Natural killer cell (primary cell): ENCODE results near the gene EIF4E1B. TPM values are rescaled to one million over a fixed set of nuclear protein-coding genes. Genes with fewer than 3 reads are reported as not detected.

Experiments used
- ATAC-seq, 3 donors: fragments of 150-1000 bp in 2 of 3; fragments of 200-7000 bp in 1 of 3; cut with Tn5 transposase; 1 replicate in 1 of 3; 2 replicates in 2 of 3; pipeline ENCODE4 v1.10.0; 2021; ENCODE audit warnings: mild to moderate bottlenecking in 2 of 3, moderate library complexity in 2 of 3
- DNase-seq, 2 donors: peaks; one replicate each; pipeline versions ENCODE4 v3.0.0 to v3.0.0-alpha.2; 2013 to 2021; ENCODE audit warnings: mixed read lengths in 1 of 2
- H3K27ac ChIP-seq: one replicate; pipeline ENCODE4 v1.5.1; 2013; ENCODE audit warnings: mild to moderate bottlenecking, low read length
- H3K27me3 ChIP-seq: one replicate; pipeline ENCODE4 v1.6.1; 2013; ENCODE audit warnings: low read length; ENCODE audit not compliant: control insufficient read depth, insufficient read depth
- H3K36me3 ChIP-seq: one replicate; pipeline ENCODE4 v1.6.1; 2013; ENCODE audit warnings: low read length; ENCODE audit not compliant: control insufficient read depth, insufficient read depth
- H3K4me1 ChIP-seq: one replicate; pipeline ENCODE4 v1.6.1; 2013; ENCODE audit warnings: low read length; ENCODE audit not compliant: control insufficient read depth, insufficient read depth
- H3K4me3 ChIP-seq: one replicate; pipeline ENCODE4 v1.5.1; 2013; ENCODE audit warnings: low read length
- H3K9me3 ChIP-seq: one replicate; pipeline ENCODE4 v1.6.1; 2013; ENCODE audit warnings: low read length; ENCODE audit not compliant: control insufficient read depth, insufficient read depth
- H3K27ac Mint-ChIP-seq, 2 donors: one replicate each; pipeline ENCODE4 v1.8.0; 2022; ENCODE audit warnings: mild to moderate bottlenecking in 2 of 2, mixed read lengths in 2 of 2, moderate library complexity in 1 of 2
- H3K27me3 Mint-ChIP-seq, 2 donors: one replicate each; pipeline ENCODE4 v1.8.0; 2022; ENCODE audit warnings: low read depth in 2 of 2, mixed read lengths in 2 of 2
- H3K36me3 Mint-ChIP-seq: one replicate; pipeline ENCODE4 v1.8.0; 2022; ENCODE audit warnings: mixed read lengths
- H3K4me1 Mint-ChIP-seq, 2 donors: one replicate each; pipeline ENCODE4 v1.8.0; 2022; ENCODE audit warnings: mixed read lengths in 2 of 2
- H3K4me3 Mint-ChIP-seq: one replicate; pipeline ENCODE4 v1.8.0; 2022; ENCODE audit warnings: mild to moderate bottlenecking, moderate library complexity, mixed read lengths
- H3K9me3 Mint-ChIP-seq, 2 donors: one replicate each; pipeline ENCODE4 v1.8.0; 2022; ENCODE audit warnings: mixed read lengths in 2 of 2
- CTCF ChIP-seq: fragments of 200-600 bp; IDR thresholded peaks from one replicate; pipeline ENCODE4 v1.8.0; 2022; ENCODE audit warnings: antibody characterized with exemption
- WGBS: methylation state at CpG from one replicate; pipeline ENCODE4 v1.1.7; 2013; ENCODE audit warnings: missing lambda C conversion rate; ENCODE audit not compliant: insufficient coverage; 5-methylcytosine and 5-hydroxymethylcytosine counted together
- intact Hi-C: fragments of 100-400 bp; cut with micrococcal nuclease; formaldehyde crosslinking; loops from one replicate; pipeline ENCODE4 v1.14.2; 2022
- total RNA-seq, 4 donors: library from RNA; stranded (reverse); fragments of 120-200 nt in 1 of 4; gene quantifications; one replicate each; pipeline versions ENCODE4 v1.2.3 to v1.2.4, GENCODE V29; 2013 to 2022

EIF4E1B gene
- total RNA-seq, 3 donors from 2014 or later (not counting 1 experiment from before 2014, with no cell fraction given): not detected

- Histone ChIP-seq H3K27me3 (no peaks in the 10 kb centered on the region), H3K9me3 (no peaks in the 10 kb centered on the region), H3K4me1 (peaks cover 6% of the 10 kb centered on the region), H3K4me3 (no peak overlapping the region), H3K27ac (no peak overlapping the region), H3K36me3 (no peaks in the 10 kb centered on the region)
- Mint-ChIP-seq H3K36me3 (no peaks in the 10 kb centered on the region), H3K27me3 (peaks cover 0 to 21% of the 10 kb centered on the region in 2 donors), H3K27ac (no peak overlapping the region), H3K9me3 (no peaks in the 10 kb centered on the region), H3K4me1 (peaks cover 0 to 7% of the 10 kb centered on the region in 2 donors), H3K4me3 (no peak overlapping the region)
- ATAC-seq (no peak), DNase-seq (no peak)
- TF ChIP-seq CTCF: no peak
- intact Hi-C loops: no loop called here
- WGBS: 89% methylated on average over 8 of the region's 8 CpGs
These were observed 35.9 kb upstream of the EIF4E1B start for GRCh38 chr5:176594554-176594953.

GRCh38 chr5:176595386-176595943, 35.0 kb upstream of the EIF4E1B start:
- peaks cover 6% of the 10 kb centered on the region for H3K4me1 ChIP-seq
- Mint-ChIP-seq H3K4me1 (peaks cover 0 to 7% of the 10 kb centered on the region in 2 donors), H3K27me3 (peaks cover 0 to 21% of the 10 kb centered on the region in 2 donors), H3K36me3 (no peaks in the 10 kb centered on the region), H3K4me3 (no peak overlapping the region), H3K27ac (no peak overlapping the region), H3K9me3 (no peaks in the 10 kb centered on the region)
- intact Hi-C loops: loop anchor here (5.0 kb wide), 1 partner anchor 178 kb away; the partner anchor contains the start of gene CLTB
- no peak for TF ChIP-seq CTCF
- H3K27me3 ChIP-seq: no peaks in the 10 kb centered on the region
- no peaks in the 10 kb centered on the region for H3K36me3 ChIP-seq
- H3K9me3 ChIP-seq: no peaks in the 10 kb centered on the region
- no peak overlapping the region for H3K4me3 ChIP-seq
- WGBS: 90% methylated on average over 11 of the region's 11 CpGs
- ATAC-seq (no peak), DNase-seq (no peak)
- no peak overlapping the region for H3K27ac ChIP-seq

GRCh38 chr5:176596069-176596644, 34.3 kb upstream of the EIF4E1B start:
- Mint-ChIP-seq H3K9me3 (no peaks in the 10 kb centered on the region), H3K4me3 (peak overlapping the region; percentile 80), H3K27ac (peak overlapping the region in 1 of 2 donors; percentile 38), H3K4me1 (peaks cover 0 to 7% of the 10 kb centered on the region in 2 donors), H3K27me3 (peaks cover 0 to 21% of the 10 kb centered on the region in 2 donors), H3K36me3 (no peaks in the 10 kb centered on the region)
- intact Hi-C loops: loop anchor here (2.0 to 5.0 kb wide), 2 partner anchors 179 to 865 kb away; partner anchors contain the start of gene CLTB
- no peak overlapping the region for H3K27ac ChIP-seq
- H3K36me3 ChIP-seq: no peaks in the 10 kb centered on the region
- no peak for ATAC-seq
- H3K4me1 ChIP-seq: peaks cover 6% of the 10 kb centered on the region
- no peak for DNase-seq
- 82% methylated on average over 23 of the region's 23 CpGs for WGBS
- no peak overlapping the region for H3K4me3 ChIP-seq
- no peaks in the 10 kb centered on the region for H3K9me3 ChIP-seq
- H3K27me3 ChIP-seq: no peaks in the 10 kb centered on the region
- TF ChIP-seq CTCF: no peak
